A549 (cell line): ENCODE results near the gene COL1A1. TPM values are rescaled to one million over a fixed set of nuclear protein-coding genes. Genes with fewer than 3 reads are reported as not detected.

Source experiments
- ATAC-seq, 2 experiments: fragments of 200-7000 bp in 1 of 2; fragments of >200 bp in 1 of 2; cut with Nextera tagmentation in 1 of 2; cut with Tn5 transposase in 1 of 2; 3 replicates each; pipeline versions ENCODE4 v1.8.0 to v1.9.1; 2018 to 2020; ENCODE audit warnings: mild to moderate bottlenecking in 1 of 2, moderate library complexity in 1 of 2
- CTCF ChIA-PET: fragments of 300-600 bp; sonication (Branson Sonifier 250); formaldehyde crosslinking; extraction: SDS; loops from one replicate; lab custom pipeline; 2021; ENCODE audit warnings: antibody characterized with exemption, inconsistent platforms; lab: Yijun Ruan, JAX
- POLR2A ChIA-PET: fragments of 350-600 bp; formaldehyde crosslinking; extraction: SDS; loops from one replicate; lab custom pipeline; 2021; ENCODE audit warnings: antibody characterized with exemption, inconsistent platforms; lab: Yijun Ruan, JAX
- DNase-seq, 2 experiments: peaks; one replicate each; pipeline versions ENCODE4 v3.0.0 to v3.0.0-alpha.2; 2011 to 2016; ENCODE audit warnings: low read depth in 1 of 2, low spot score in 1 of 2
- FAIRE-seq: peaks from 2 replicates; lab custom pipeline; 2011; peaks lifted over from hg19 to GRCh38; lab: Jason Lieb, UNC
- H3K27ac ChIP-seq, 2 experiments: fragments of >200 bp; sonication (Bioruptor Twin); formaldehyde crosslinking; 3 replicates each; pipeline ENCODE4 v1.5.1; 2016 to 2017
- H3K4me1 ChIP-seq: fragments of >200 bp; sonication (Bioruptor Twin); formaldehyde crosslinking; 3 replicates; pipeline ENCODE4 v1.6.1; 2016
- H3K4me2 ChIP-seq: fragments of >200 bp; sonication (Bioruptor Twin); formaldehyde crosslinking; 3 replicates; pipeline ENCODE4 v1.6.1; 2016
- H3K4me3 ChIP-seq: fragments of >200 bp; sonication (Bioruptor Twin); formaldehyde crosslinking; 3 replicates; pipeline ENCODE4 v1.5.1; 2016
- H3K9me3 ChIP-seq: fragments of >200 bp; sonication (Bioruptor Twin); formaldehyde crosslinking; 3 replicates; pipeline ENCODE4 v1.6.1; 2016
- ATOH8 ChIP-seq: fragments of 250-450 bp; sonication (Bioruptor Pico); IDR thresholded peaks from 2 replicates; pipeline ENCODE4 v1.5.0; 2020; ENCODE audit warnings: low read depth, mild to moderate bottlenecking, moderate library complexity
- BCL3 ChIP-seq: fragments of >200 bp; sonication (Bioruptor Twin); formaldehyde crosslinking; IDR thresholded peaks from 3 replicates; pipeline ENCODE4 v1.6.1; 2016
- CBX2 ChIP-seq: fragments of 200-600 bp; sonication (generic); IDR thresholded peaks from 2 replicates; pipeline ENCODE4 v1.6.1; 2016; ENCODE audit warnings: low read depth, mild to moderate bottlenecking, borderline replicate concordance
- CHD2 ChIP-seq: fragments of 150-350 bp; IDR thresholded peaks from 2 replicates; pipeline ENCODE4 v1.6.1; 2014; ENCODE audit warnings: low read length; ENCODE audit not compliant: partially characterized antibody
- E2F6 ChIP-seq: IDR thresholded peaks from 2 replicates; pipeline ENCODE4 v1.6.1; 2012; ENCODE audit warnings: low read depth, borderline replicate concordance
- EHMT2 ChIP-seq: fragments of 200-600 bp; sonication (generic); IDR thresholded peaks from 2 replicates; pipeline ENCODE4 v1.6.1; 2016; ENCODE audit warnings: antibody characterized with exemption, low read depth, mild to moderate bottlenecking, moderate library complexity
- ELK1 ChIP-seq: fragments of 150-350 bp; IDR thresholded peaks from 2 replicates; pipeline ENCODE4 v1.6.1; 2014; ENCODE audit warnings: low read depth, mild to moderate bottlenecking, low read length
- FOSL2 ChIP-seq, 2 experiments: fragments of 450-650 bp in 1 of 2; fragments of >200 bp in 1 of 2; sonication (Bioruptor Twin) in 1 of 2; formaldehyde crosslinking; IDR thresholded peaks; 2 replicates each; pipeline versions ENCODE4 v1.5.0 to v1.6.1; 2016 to 2020; ENCODE audit warnings: mild to moderate bottlenecking in 1 of 2, moderate library complexity in 1 of 2
- GATA3 ChIP-seq: IDR thresholded peaks from 2 replicates; pipeline ENCODE4 v1.6.1; 2012; ENCODE audit warnings: borderline replicate concordance
- HMGXB4 ChIP-seq: fragments of 250-450 bp; sonication (Bioruptor Pico); IDR thresholded peaks from 2 replicates; pipeline ENCODE4 v1.5.0; 2021; ENCODE audit warnings: mild to moderate bottlenecking, moderate library complexity, borderline replicate concordance
- JUN ChIP-seq, 2 experiments: fragments of >200 bp; sonication (Bioruptor Twin); formaldehyde crosslinking; IDR thresholded peaks; 2 replicates in 1 of 2; 3 replicates in 1 of 2; pipeline ENCODE4 v1.6.1; 2016 to 2017
- JUNB ChIP-seq: fragments of >200 bp; sonication (Bioruptor Twin); formaldehyde crosslinking; IDR thresholded peaks from 2 replicates; pipeline ENCODE4 v1.6.1; 2016
- KDM1A ChIP-seq: fragments of 200-600 bp; sonication (generic); IDR thresholded peaks from 2 replicates; pipeline ENCODE4 v1.6.1; 2016; ENCODE audit warnings: low read depth, mild to moderate bottlenecking
- KDM5A ChIP-seq: fragments of 200-600 bp; sonication (generic); IDR thresholded peaks from 2 replicates; pipeline ENCODE4 v1.6.1; 2016; ENCODE audit warnings: antibody characterized with exemption, mild to moderate bottlenecking
- MAZ ChIP-seq: fragments of 150-350 bp; IDR thresholded peaks from 2 replicates; pipeline ENCODE4 v1.6.1; 2014; ENCODE audit warnings: antibody characterized with exemption, low read depth, low read length, borderline replicate concordance
- NPAS2 ChIP-seq: fragments of 250-450 bp; sonication (Bioruptor Pico); IDR thresholded peaks from 2 replicates; pipeline ENCODE4 v1.8.0; 2022; ENCODE audit warnings: mild to moderate bottlenecking, moderate library complexity, borderline replicate concordance
- NR3C1 ChIP-seq: fragments of >200 bp; sonication (Bioruptor Twin); formaldehyde crosslinking; IDR thresholded peaks from 3 replicates; pipeline ENCODE4 v1.6.1; 2017
- RCOR1 ChIP-seq: fragments of 150-350 bp; IDR thresholded peaks from 2 replicates; pipeline ENCODE4 v1.6.1; 2014; ENCODE audit warnings: antibody characterized with exemption, low read length, low read depth
- RFX5 ChIP-seq: fragments of 450-650 bp; IDR thresholded peaks from 2 replicates; pipeline ENCODE4 v1.7.1; 2014; ENCODE audit warnings: antibody characterized with exemption, mild to moderate bottlenecking, moderate library complexity
- RNF2 ChIP-seq: fragments of 200-600 bp; sonication (generic); IDR thresholded peaks from 2 replicates; pipeline ENCODE4 v1.6.1; 2016; ENCODE audit warnings: low read depth, mild to moderate bottlenecking, antibody characterized with exemption, moderate library complexity, borderline replicate concordance
- SMC3 ChIP-seq: fragments of >200 bp; sonication (Bioruptor Twin); formaldehyde crosslinking; IDR thresholded peaks from 3 replicates; pipeline ENCODE4 v1.6.1; 2018; ENCODE audit warnings: inconsistent platforms
- TFCP2L1 ChIP-seq: fragments of 250-450 bp; sonication (Bioruptor Pico); IDR thresholded peaks from 2 replicates; pipeline ENCODE4 v1.5.0; 2021; ENCODE audit warnings: mild to moderate bottlenecking
- WGBS: methylation state at CpG from one replicate; pipeline ENCODE4 v1.1.6; 2017; ENCODE audit errors: missing lambda C conversion rate; 5-methylcytosine and 5-hydroxymethylcytosine counted together
- polyA plus RNA-seq, 4 experiments: library from polyadenylated mRNA; depleted of rRNA in 3 of 4; stranded (reverse); fragments of >200 nt; fragmentation: RNase III in 1 of 4; extraction: RNeasy Plus Mini Kit Qiagen cat#74134 plus additional on column Dnase treatment in 1 of 4; gene quantifications; 2 replicates in 3 of 4; 3 replicates in 1 of 4; pipeline ENCODE4 v1.2.3, GENCODE V29; 2011 to 2017

The COL1A1 gene
- polyA plus RNA-seq, 2 of the 4 experiments (the other 2 are of a cell fraction) = 4.4 to 34.3 TPM

- 80% methylated on average over 12 of the region's 12 CpGs for WGBS
These were observed 17.9 kb downstream of the COL1A1 start for GRCh38 chr17:50183421-50183994.

GRCh38 chr17:50182783-50183420, 18.5 kb downstream of the COL1A1 start:
- POLR2A ChIA-PET = no interaction called here
- FAIRE-seq (peak; percentile 74), ATAC-seq (no peak), DNase-seq (no peak)
- TF ChIP-seq NPAS2 (CRISPR knock-in tag) = no peak
- TF ChIP-seq HMGXB4 (CRISPR knock-in tag) = no peak
- TF ChIP-seq EHMT2 = no peak
- TF ChIP-seq RCOR1 = no peak
- TF ChIP-seq RFX5 = no peak
- TF ChIP-seq KDM5A = no peak
- TF ChIP-seq RNF2 = no peak
- TF ChIP-seq CBX2 = no peak
- TF ChIP-seq TFCP2L1 (CRISPR knock-in tag) = no peak
- TF ChIP-seq JUN (IDR thresholded peaks at IDR 0.05) = no peak
- TF ChIP-seq CHD2 = no peak
- TF ChIP-seq BCL3 = no peak
- TF ChIP-seq ATOH8 (CRISPR knock-in tag) = no peak
- Histone ChIP-seq H3K4me1 (peaks cover 35% of the 10 kb centered on the region), H3K27ac (peak overlapping the region; percentile 37 to 67; a peak in 4 of 6 replicates), H3K4me2 (no peak overlapping the region), H3K9me3 (no peaks in the 10 kb centered on the region), H3K4me3 (no peak overlapping the region)
- CTCF ChIA-PET = interaction anchor here (1.8 to 4.0 kb wide), 5 partner anchors 12 to 21 kb away, joined by 6 to 41 read pairs (median 18); partner anchors contain the start of gene COL1A1
- WGBS = 87% methylated on average over 18 of the region's 18 CpGs

More at GRCh38 chr17:50183421-50183994, 17.9 kb downstream of the COL1A1 start:
- FAIRE-seq = no peak
- H3K27ac ChIP-seq = peak overlapping the region; percentile 37 to 67; a peak in 4 of 6 replicates
- no peak for DNase-seq
- ATAC-seq = no peak
- POLR2A ChIA-PET = no interaction called here
- TF ChIP-seq JUNB = no peak
- TF ChIP-seq CHD2 = no peak
- no peak for TF ChIP-seq SMC3
- no peak for TF ChIP-seq GATA3
- no peak for TF ChIP-seq NR3C1
- TF ChIP-seq ATOH8 (CRISPR knock-in tag) = no peak
- TF ChIP-seq ELK1 = no peak
- TF ChIP-seq KDM1A = no peak
- TF ChIP-seq FOSL2 (IDR thresholded peaks at IDR 0.05) = no peak
- TF ChIP-seq FOSL2 (CRISPR knock-in tag; IDR thresholded peaks at IDR 0.05) = no peak
- TF ChIP-seq KDM5A = no peak
- no peak for TF ChIP-seq E2F6
- TF ChIP-seq RFX5 = no peak
- TF ChIP-seq MAZ = no peak
- TF ChIP-seq, all 56 proteins: peak for 0
- Histone ChIP-seq H3K4me1 (peaks cover 29% of the 10 kb centered on the region), H3K4me2 (peak overlapping the region; percentile 38; the same call in 1 of the 3 replicates), H3K4me3 (no peak overlapping the region), H3K9me3 (no peaks in the 10 kb centered on the region)
- CTCF ChIA-PET = interaction anchor here (3.1 to 4.0 kb wide), 4 partner anchors 13 to 17 kb away, joined by 12 to 41 read pairs (median 22); partner anchors contain the start of gene COL1A1
